Activated naive CD4-positive, alpha-beta T cell treated with anti-CD3 and anti-CD28 coated beads, Interleukin-2, amount 50 U/mL, for 24 hours (primary cell): Measurements from ENCODE around the gene CAMKMT.

Source experiments
- H3K27ac Mint-ChIP-seq: one replicate; pipeline ENCODE4 v1.8.0; 2021; ENCODE audit warnings: mild to moderate bottlenecking, mixed read lengths
- H3K27me3 Mint-ChIP-seq: one replicate; pipeline ENCODE4 v1.8.0; 2021; ENCODE audit warnings: mixed read lengths
- H3K36me3 Mint-ChIP-seq: one replicate; pipeline ENCODE4 v1.8.0; 2021; ENCODE audit warnings: mixed read lengths
- H3K4me1 Mint-ChIP-seq: one replicate; pipeline ENCODE4 v1.8.0; 2021; ENCODE audit warnings: mixed read lengths
- H3K4me3 Mint-ChIP-seq: one replicate; pipeline ENCODE4 v1.8.0; 2021; ENCODE audit warnings: mild to moderate bottlenecking, mixed read lengths
- H3K9me3 Mint-ChIP-seq: one replicate; pipeline ENCODE4 v1.8.0; 2021; ENCODE audit warnings: mixed read lengths

CAMKMT gene

GRCh38 chr2:44778671-44779476, 417.1 kb downstream of the CAMKMT start:
- Mint-ChIP-seq H3K27me3 (no peaks in the 10 kb centered on the region), H3K4me3 (no peak overlapping the region), H3K36me3 (peaks cover 14% of the 10 kb centered on the region), H3K9me3 (no peaks in the 10 kb centered on the region), H3K27ac (no peak overlapping the region), H3K4me1 (no peaks in the 10 kb centered on the region)

GRCh38 chr2:44779793-44780192, 418.0 kb downstream of the CAMKMT start:
- H3K4me1 Mint-ChIP-seq, result no peaks in the 10 kb centered on the region

GRCh38 chr2:44780406-44780805, 418.7 kb downstream of the CAMKMT start:
- Mint-ChIP-seq H3K4me1 (no peaks in the 10 kb centered on the region), H3K27ac (no peak overlapping the region), H3K4me3 (no peak overlapping the region), H3K27me3 (no peaks in the 10 kb centered on the region), H3K9me3 (no peaks in the 10 kb centered on the region), H3K36me3 (peaks cover 14% of the 10 kb centered on the region)

More at GRCh38 chr2:44779793-44780192, 418.0 kb downstream of the CAMKMT start:
- Mint-ChIP-seq H3K4me3 (no peak overlapping the region), H3K36me3 (peaks cover 14% of the 10 kb centered on the region), H3K27ac (no peak overlapping the region), H3K27me3 (no peaks in the 10 kb centered on the region), H3K9me3 (no peaks in the 10 kb centered on the region)

GRCh38 chr2:44785433-44785832, 423.7 kb downstream of the CAMKMT start:
- no peaks in the 10 kb centered on the region for H3K4me1 Mint-ChIP-seq
- H3K4me3 Mint-ChIP-seq, result no peak overlapping the region
- no peak overlapping the region for H3K27ac Mint-ChIP-seq
- H3K36me3 Mint-ChIP-seq, result peaks cover 6% of the 10 kb centered on the region
- peaks cover 5% of the 10 kb centered on the region for H3K27me3 Mint-ChIP-seq
- H3K9me3 Mint-ChIP-seq, result no peaks in the 10 kb centered on the region

- H3K27me3 Mint-ChIP-seq, result peaks cover 5% of the 10 kb centered on the region
- H3K36me3 Mint-ChIP-seq, result peaks cover 5% of the 10 kb centered on the region
- no peaks in the 10 kb centered on the region for H3K4me1 Mint-ChIP-seq
- H3K4me3 Mint-ChIP-seq, result no peak overlapping the region
- no peak overlapping the region for H3K27ac Mint-ChIP-seq
- no peaks in the 10 kb centered on the region for H3K9me3 Mint-ChIP-seq
Observed at GRCh38 chr2:44786045-44786816, 424.5 kb downstream of the CAMKMT start.

GRCh38 chr2:44786817-44787214, 425.1 kb downstream of the CAMKMT start:
- Mint-ChIP-seq H3K4me1 (no peaks in the 10 kb centered on the region), H3K27me3 (peaks cover 5% of the 10 kb centered on the region), H3K9me3 (no peaks in the 10 kb centered on the region), H3K4me3 (no peak overlapping the region), H3K27ac (no peak overlapping the region), H3K36me3 (peaks cover 4% of the 10 kb centered on the region)

- peaks cover 6% of the 10 kb centered on the region for H3K36me3 Mint-ChIP-seq
- H3K27me3 Mint-ChIP-seq, result peaks cover 8% of the 10 kb centered on the region
- H3K4me1 Mint-ChIP-seq, result no peaks in the 10 kb centered on the region
- H3K27ac Mint-ChIP-seq, result no peak overlapping the region
- H3K9me3 Mint-ChIP-seq, result peaks cover 8% of the 10 kb centered on the region
- no peak overlapping the region for H3K4me3 Mint-ChIP-seq
Observed at GRCh38 chr2:44787663-44788062, 425.9 kb downstream of the CAMKMT start.

- H3K27ac Mint-ChIP-seq, result no peak overlapping the region
- no peaks in the 10 kb centered on the region for H3K4me1 Mint-ChIP-seq
- H3K9me3 Mint-ChIP-seq, result peaks cover 8% of the 10 kb centered on the region
Observed at GRCh38 chr2:44789446-44789845, 427.7 kb downstream of the CAMKMT start.

GRCh38 chr2:44789971-44790721, 428.4 kb downstream of the CAMKMT start:
- H3K36me3 Mint-ChIP-seq, result peaks cover 2% of the 10 kb centered on the region
- no peaks in the 10 kb centered on the region for H3K4me1 Mint-ChIP-seq
- no peak overlapping the region for H3K27ac Mint-ChIP-seq
- H3K27me3 Mint-ChIP-seq, result peaks cover 16% of the 10 kb centered on the region
- H3K4me3 Mint-ChIP-seq, result no peak overlapping the region
- peaks cover 8% of the 10 kb centered on the region for H3K9me3 Mint-ChIP-seq

More at GRCh38 chr2:44789446-44789845, 427.7 kb downstream of the CAMKMT start:
- peaks cover 11% of the 10 kb centered on the region for H3K27me3 Mint-ChIP-seq
- H3K4me3 Mint-ChIP-seq, result no peak overlapping the region
- H3K36me3 Mint-ChIP-seq, result peaks cover 2% of the 10 kb centered on the region

- Mint-ChIP-seq H3K4me1 (no peaks in the 10 kb centered on the region), H3K27me3 (peaks cover 25% of the 10 kb centered on the region)
Observed at GRCh38 chr2:44793322-44793870, 431.6 kb downstream of the CAMKMT start.

GRCh38 chr2:44796771-44797170, 435.0 kb downstream of the CAMKMT start:
- Mint-ChIP-seq H3K4me1 (peaks cover 12% of the 10 kb centered on the region), H3K27me3 (peaks cover 48% of the 10 kb centered on the region), H3K36me3 (peaks cover 2% of the 10 kb centered on the region), H3K9me3 (peaks cover 8% of the 10 kb centered on the region), H3K4me3 (no peak overlapping the region), H3K27ac (no peak overlapping the region)

More at GRCh38 chr2:44793322-44793870, 431.6 kb downstream of the CAMKMT start:
- Mint-ChIP-seq H3K36me3 (peaks cover 2% of the 10 kb centered on the region), H3K9me3 (peaks cover 8% of the 10 kb centered on the region), H3K27ac (no peak overlapping the region), H3K4me3 (no peak overlapping the region)

- Mint-ChIP-seq H3K27ac (no peak overlapping the region), H3K4me1 (peaks cover 16% of the 10 kb centered on the region), H3K36me3 (no peaks in the 10 kb centered on the region), H3K9me3 (no peaks in the 10 kb centered on the region), H3K4me3 (no peak overlapping the region), H3K27me3 (peaks cover 50% of the 10 kb centered on the region)
Observed at GRCh38 chr2:44798139-44798659, 436.5 kb downstream of the CAMKMT start.

- Mint-ChIP-seq H3K27me3 (peaks cover 54% of the 10 kb centered on the region), H3K4me3 (no peak overlapping the region), H3K27ac (no peak overlapping the region), H3K36me3 (no peaks in the 10 kb centered on the region), H3K9me3 (no peaks in the 10 kb centered on the region), H3K4me1 (peaks cover 16% of the 10 kb centered on the region)
Observed at GRCh38 chr2:44799105-44799504, 437.4 kb downstream of the CAMKMT start.

- Mint-ChIP-seq H3K36me3 (no peaks in the 10 kb centered on the region), H3K4me1 (peaks cover 16% of the 10 kb centered on the region), H3K27ac (no peak overlapping the region), H3K9me3 (no peaks in the 10 kb centered on the region), H3K27me3 (peaks cover 55% of the 10 kb centered on the region), H3K4me3 (no peak overlapping the region)
Observed at GRCh38 chr2:44799754-44800153, 438.0 kb downstream of the CAMKMT start.

GRCh38 chr2:44801289-44801840, 439.6 kb downstream of the CAMKMT start:
- Mint-ChIP-seq H3K27me3 (peaks cover 65% of the 10 kb centered on the region), H3K9me3 (no peaks in the 10 kb centered on the region), H3K27ac (no peak overlapping the region), H3K4me3 (peak overlapping the region; percentile 23), H3K36me3 (no peaks in the 10 kb centered on the region), H3K4me1 (peaks cover 16% of the 10 kb centered on the region)
